Activated B cell treated with CpG ODN at 0.5 μM for 24 hours (primary cell): Measurements from ENCODE around the gene TIAM2. TPM values are rescaled to one million over a fixed set of nuclear protein-coding genes. Genes with fewer than 3 reads are reported as not detected.

Source experiments
- ATAC-seq: fragments of 200-7000 bp; cut with Tn5 transposase; one replicate; pipeline ENCODE4 v1.10.0; 2021; ENCODE audit warnings: low read depth, mild to moderate bottlenecking, moderate library complexity
- CTCF ChIA-PET: fragments of 350-600 bp; sonication (Branson Sonifier 250); formaldehyde crosslinking; loops from one replicate; lab custom pipeline; 2021; ENCODE audit warnings: antibody characterized with exemption; lab: Charles Lee
- POLR2A ChIA-PET: fragments of 350-600 bp; sonication (Branson Sonifier 250); formaldehyde crosslinking; loops from one replicate; lab custom pipeline; 2021; ENCODE audit warnings: antibody characterized with exemption; lab: Charles Lee
- DNase-seq: peaks from one replicate; pipeline ENCODE4 v3.0.0; 2022
- H3K27ac Mint-ChIP-seq: one replicate; pipeline ENCODE4 v1.8.0; 2020; ENCODE audit warnings: mixed read lengths
- H3K27me3 Mint-ChIP-seq: one replicate; pipeline ENCODE4 v1.8.0; 2021; ENCODE audit warnings: mixed read lengths
- H3K36me3 Mint-ChIP-seq: one replicate; pipeline ENCODE4 v1.8.0; 2021; ENCODE audit warnings: low read depth, mixed read lengths
- H3K4me1 Mint-ChIP-seq: one replicate; pipeline ENCODE4 v1.8.0; 2021; ENCODE audit warnings: mixed read lengths
- H3K4me3 Mint-ChIP-seq: one replicate; pipeline ENCODE4 v1.8.0; 2020; ENCODE audit warnings: mild to moderate bottlenecking, mixed read lengths
- H3K9me3 Mint-ChIP-seq: one replicate; pipeline ENCODE4 v1.8.0; 2020; ENCODE audit warnings: mixed read lengths
- intact Hi-C: fragments of 100-400 bp; cut with micrococcal nuclease; formaldehyde crosslinking; loops from one replicate; pipeline ENCODE4 v1.15.1; 2024
- total RNA-seq: library from RNA; stranded (reverse); gene quantifications from 2 replicates; pipeline ENCODE4 v1.2.3, GENCODE V29; 2022
- TF ChIP-seq, protein P1 (sequence below): fragments of 200-600 bp; IDR thresholded peaks from one replicate; pipeline ENCODE4 v1.8.0; 2022; ENCODE audit warnings: antibody characterized with exemption, mild to moderate bottlenecking

TIAM2 gene
- total RNA-seq, 1 donor from 2014 or later: 13.0 TPM

DNA sequence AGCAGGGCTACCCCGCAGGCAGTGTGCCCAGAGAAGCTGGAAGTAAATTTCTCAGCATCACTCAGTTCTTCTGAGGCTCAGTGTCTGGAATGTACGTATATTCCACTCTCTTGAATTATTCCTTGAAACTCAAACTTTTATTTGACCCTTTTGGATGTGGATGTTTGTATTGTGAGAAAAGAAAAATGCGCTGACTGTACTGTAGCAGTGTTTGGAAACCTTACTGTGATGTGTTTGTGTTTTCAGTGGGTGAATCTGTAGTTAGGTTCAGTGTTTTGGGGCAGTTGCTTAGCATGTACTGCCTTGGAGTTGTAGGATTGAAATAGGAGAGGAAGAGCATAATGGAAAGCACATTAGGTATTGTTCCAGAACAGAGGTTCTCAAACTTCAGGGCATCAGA lies 13.5 kb downstream of the TIAM2 start:
- no peak overlapping the region for H3K27ac Mint-ChIP-seq
- peaks cover 2% of the 10 kb centered on the region for H3K27me3 Mint-ChIP-seq
- ChIA-PET POLR2A (no interaction called here), CTCF (no interaction called here)
- TF ChIP-seq, protein P1, sequence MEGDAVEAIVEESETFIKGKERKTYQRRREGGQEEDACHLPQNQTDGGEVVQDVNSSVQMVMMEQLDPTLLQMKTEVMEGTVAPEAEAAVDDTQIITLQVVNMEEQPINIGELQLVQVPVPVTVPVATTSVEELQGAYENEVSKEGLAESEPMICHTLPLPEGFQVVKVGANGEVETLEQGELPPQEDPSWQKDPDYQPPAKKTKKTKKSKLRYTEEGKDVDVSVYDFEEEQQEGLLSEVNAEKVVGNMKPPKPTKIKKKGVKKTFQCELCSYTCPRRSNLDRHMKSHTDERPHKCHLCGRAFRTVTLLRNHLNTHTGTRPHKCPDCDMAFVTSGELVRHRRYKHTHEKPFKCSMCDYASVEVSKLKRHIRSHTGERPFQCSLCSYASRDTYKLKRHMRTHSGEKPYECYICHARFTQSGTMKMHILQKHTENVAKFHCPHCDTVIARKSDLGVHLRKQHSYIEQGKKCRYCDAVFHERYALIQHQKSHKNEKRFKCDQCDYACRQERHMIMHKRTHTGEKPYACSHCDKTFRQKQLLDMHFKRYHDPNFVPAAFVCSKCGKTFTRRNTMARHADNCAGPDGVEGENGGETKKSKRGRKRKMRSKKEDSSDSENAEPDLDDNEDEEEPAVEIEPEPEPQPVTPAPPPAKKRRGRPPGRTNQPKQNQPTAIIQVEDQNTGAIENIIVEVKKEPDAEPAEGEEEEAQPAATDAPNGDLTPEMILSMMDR: no peak
- no peaks in the 10 kb centered on the region for H3K9me3 Mint-ChIP-seq
- ATAC-seq (no peak), DNase-seq (no peak)
- H3K4me1 Mint-ChIP-seq: no peaks in the 10 kb centered on the region
- H3K4me3 Mint-ChIP-seq: no peak overlapping the region
- no peaks in the 10 kb centered on the region for H3K36me3 Mint-ChIP-seq
- intact Hi-C loops: no loop called here

DNA sequence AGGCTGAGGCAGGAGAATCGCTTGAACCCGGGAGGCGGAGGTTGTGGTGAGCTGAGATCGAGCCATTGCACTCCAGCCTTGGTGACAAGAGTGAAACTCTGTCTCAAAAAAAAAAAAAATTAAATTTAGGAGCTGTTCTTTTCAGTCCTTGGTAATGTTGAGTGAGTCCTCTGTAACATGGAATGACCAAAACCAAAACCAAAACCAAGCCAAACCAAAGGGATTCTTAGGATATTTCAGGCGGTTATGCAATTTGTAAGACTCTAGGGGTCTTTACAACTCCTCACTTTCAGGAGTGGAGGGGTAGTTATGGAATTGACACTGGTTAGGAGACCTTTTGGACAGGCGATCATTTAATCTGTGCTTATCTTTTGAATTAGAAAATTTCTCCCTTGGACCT lies 15.8 kb downstream of the TIAM2 start:
- Mint-ChIP-seq H3K36me3 (no peaks in the 10 kb centered on the region), H3K4me1 (no peaks in the 10 kb centered on the region), H3K9me3 (no peaks in the 10 kb centered on the region), H3K27me3 (peaks cover 6% of the 10 kb centered on the region), H3K4me3 (no peak overlapping the region), H3K27ac (no peak overlapping the region)
- ChIA-PET CTCF (no interaction called here), POLR2A (no interaction called here)
- ATAC-seq: no peak
- TF ChIP-seq, protein P1: no peak
- intact Hi-C loops: no loop called here
- DNase-seq: no peak

DNA sequence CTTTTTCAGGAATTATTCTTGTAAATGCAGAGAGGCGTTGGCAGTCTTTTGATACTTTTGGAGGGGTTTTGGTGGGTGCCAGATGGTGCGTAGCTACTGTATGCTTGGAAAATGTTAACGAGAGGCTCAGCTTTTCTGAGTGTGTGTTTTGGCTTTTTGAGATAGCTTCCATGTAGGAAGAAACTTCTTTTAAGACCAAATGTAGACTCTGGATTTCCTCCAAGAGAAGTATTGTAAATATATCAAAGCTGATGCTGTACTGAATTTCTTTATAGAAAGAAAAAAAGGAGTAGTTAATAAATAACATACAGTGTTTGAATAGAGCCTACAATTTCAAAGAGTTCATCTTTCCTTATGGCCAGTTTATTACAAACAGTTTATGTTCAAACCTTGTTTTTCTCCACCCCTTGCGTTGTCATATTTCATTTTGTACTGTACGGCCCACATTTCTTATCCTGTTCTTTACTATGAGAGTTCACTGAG lies 16.7 kb downstream of the TIAM2 start:
- CTCF ChIA-PET: no interaction called here
- H3K4me3 Mint-ChIP-seq: no peak overlapping the region
- no peaks in the 10 kb centered on the region for H3K36me3 Mint-ChIP-seq
- intact Hi-C loops: no loop called here
- peaks cover 6% of the 10 kb centered on the region for H3K27me3 Mint-ChIP-seq
- H3K27ac Mint-ChIP-seq: no peak overlapping the region
- TF ChIP-seq, protein P1: no peak
- POLR2A ChIA-PET: no interaction called here
- ATAC-seq (no peak), DNase-seq (no peak)
- no peaks in the 10 kb centered on the region for H3K9me3 Mint-ChIP-seq
- no peaks in the 10 kb centered on the region for H3K4me1 Mint-ChIP-seq

DNA sequence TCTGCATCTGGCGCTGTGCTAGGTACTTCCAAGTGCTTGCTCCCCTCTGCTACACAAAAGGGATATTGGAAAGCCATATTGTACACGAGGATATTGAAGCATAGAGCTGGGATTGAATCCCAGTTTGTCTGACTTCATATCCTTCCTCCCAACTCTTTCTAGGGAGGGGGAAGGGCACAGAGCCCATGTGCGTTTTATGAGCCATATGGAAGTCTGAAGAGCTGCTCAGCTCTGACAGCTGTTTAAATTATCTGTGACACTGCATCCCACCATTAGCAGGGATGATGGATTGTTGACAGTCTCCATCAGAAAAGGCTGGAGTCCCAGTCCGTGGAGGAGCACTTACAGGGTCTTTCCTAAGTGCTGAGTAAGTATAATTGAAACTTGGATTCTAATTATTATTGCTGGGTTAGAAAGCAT lies 18.4 kb downstream of the TIAM2 start:
- H3K36me3 Mint-ChIP-seq: no peaks in the 10 kb centered on the region

DNA sequence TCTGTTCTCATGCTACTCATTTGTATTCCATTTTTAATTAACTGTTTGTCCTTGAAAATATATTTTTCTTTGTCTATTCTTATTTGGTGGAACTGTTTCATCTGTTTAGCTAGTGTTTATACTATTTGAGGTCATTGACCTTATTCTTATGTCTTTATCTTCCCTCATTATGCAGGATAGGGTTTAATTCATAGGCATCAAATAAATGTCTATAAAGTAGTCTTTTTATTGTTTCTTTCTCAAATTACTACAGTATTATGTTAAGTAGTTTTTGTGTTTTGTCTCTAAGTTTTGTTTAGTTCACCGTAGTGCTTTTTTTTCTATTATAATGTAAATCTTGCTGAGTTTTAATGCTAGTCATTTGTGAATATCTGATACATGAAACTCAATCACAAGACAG lies 19.0 kb downstream of the TIAM2 start:
- H3K27ac Mint-ChIP-seq: no peak overlapping the region
- DNase-seq: no peak
- H3K36me3 Mint-ChIP-seq: no peaks in the 10 kb centered on the region
- TF ChIP-seq, protein P1: no peak
- CTCF ChIA-PET: no interaction called here
- H3K9me3 Mint-ChIP-seq: no peaks in the 10 kb centered on the region
- intact Hi-C loops: no loop called here
- ATAC-seq: no peak
- no peaks in the 10 kb centered on the region for H3K4me1 Mint-ChIP-seq
- H3K27me3 Mint-ChIP-seq: peaks cover 4% of the 10 kb centered on the region
- POLR2A ChIA-PET: no interaction called here
- H3K4me3 Mint-ChIP-seq: no peak overlapping the region

More for the DNA sequence above, 18.4 kb downstream of the TIAM2 start:
- intact Hi-C loops: no loop called here
- ATAC-seq (no peak), DNase-seq (no peak)
- TF ChIP-seq, protein P1: no peak
- ChIA-PET POLR2A (no interaction called here), CTCF (no interaction called here)
- no peaks in the 10 kb centered on the region for H3K9me3 Mint-ChIP-seq
- H3K4me1 Mint-ChIP-seq: no peaks in the 10 kb centered on the region
- no peak overlapping the region for H3K4me3 Mint-ChIP-seq
- H3K27ac Mint-ChIP-seq: no peak overlapping the region
- H3K27me3 Mint-ChIP-seq: peaks cover 4% of the 10 kb centered on the region
